Body of pancreas (tissue), 4 donors: Measurements from ENCODE around the gene FKBP10. TPM values are rescaled to one million over a fixed set of nuclear protein-coding genes. Genes with fewer than 3 reads are reported as not detected.
A peak's percentile ranks its signal among the peaks of the same experiment; 100 is the strongest.

Experiments
- ATAC-seq: fragments of 150-250 bp; one replicate; pipeline ENCODE4 v1.9.1; 2016
- DNase-seq, 4 donors: peaks; one replicate each; pipeline ENCODE4 v3.0.0-alpha.2; 2019
- H3K27ac ChIP-seq, 4 donors: fragments of 200-600 bp; sonication (generic); 1 replicate in 3 of 4; 2 replicates in 1 of 4; pipeline versions ENCODE4 v1.5.1 to v1.6.1; 2016 to 2019; ENCODE audit warnings: mild to moderate bottlenecking in 1 of 4, mixed read lengths in 1 of 4, moderate library complexity in 1 of 4
- H3K27me3 ChIP-seq, 2 donors: fragments of 200-600 bp; sonication (generic); one replicate each; pipeline ENCODE4 v1.6.0; 2016; ENCODE audit warnings: mild to moderate bottlenecking in 1 of 2
- H3K36me3 ChIP-seq, 2 donors: fragments of 200-600 bp; sonication (generic); replicated peaks in 1 of 2; 2 replicates each; pipeline ENCODE4 v1.5.1; 2016; ENCODE audit warnings: low read depth in 2 of 2; ENCODE audit not compliant: insufficient read depth in 1 of 2
- H3K4me1 ChIP-seq: fragments of 200-600 bp; sonication (generic); one replicate; pipeline ENCODE4 v1.6.0; 2016
- H3K4me3 ChIP-seq, 2 donors: fragments of 200-600 bp; sonication (generic); 1 replicate in 1 of 2; 2 replicates in 1 of 2; pipeline ENCODE4 v1.5.1; 2016 to 2019
- H3K9me3 ChIP-seq, 3 donors: fragments of 200-600 bp; sonication (generic); 1 replicate in 2 of 3; 2 replicates in 1 of 3; pipeline ENCODE4 v1.5.1; 2016
- POLR2A ChIP-seq, 3 donors: fragments of 450-650 bp; IDR thresholded peaks; one replicate each; pipeline ENCODE4 v1.6.1; 2016; ENCODE audit warnings: antibody characterized with exemption in 3 of 3, mild to moderate bottlenecking in 2 of 3
- WGBS, 2 donors: methylation state at CpG; one replicate each; pipeline ENCODE4 v1.1.5; 2017; 5-methylcytosine and 5-hydroxymethylcytosine counted together
- intact Hi-C: fragments of 100-400 bp; cut with DNase I; formaldehyde crosslinking; loops from one replicate; pipeline ENCODE4 v1.15.1; 2023
- total RNA-seq, 2 donors: library from RNA; depleted of rRNA; stranded (reverse); fragments of >200 nt; gene quantifications; one replicate each; pipeline ENCODE4 v1.1.0, GENCODE V29; 2016
- TF ChIP-seq, protein P1 (sequence below), 7 experiments: fragments of 450-650 bp in 4 of 7; fragments of 200-600 bp in 3 of 7; sonication (generic) in 3 of 7; IDR thresholded peaks; one replicate each; pipeline ENCODE4 v1.5.1; 2016 to 2019; ENCODE audit warnings: antibody characterized with exemption in 7 of 7

The FKBP10 gene, protein sequence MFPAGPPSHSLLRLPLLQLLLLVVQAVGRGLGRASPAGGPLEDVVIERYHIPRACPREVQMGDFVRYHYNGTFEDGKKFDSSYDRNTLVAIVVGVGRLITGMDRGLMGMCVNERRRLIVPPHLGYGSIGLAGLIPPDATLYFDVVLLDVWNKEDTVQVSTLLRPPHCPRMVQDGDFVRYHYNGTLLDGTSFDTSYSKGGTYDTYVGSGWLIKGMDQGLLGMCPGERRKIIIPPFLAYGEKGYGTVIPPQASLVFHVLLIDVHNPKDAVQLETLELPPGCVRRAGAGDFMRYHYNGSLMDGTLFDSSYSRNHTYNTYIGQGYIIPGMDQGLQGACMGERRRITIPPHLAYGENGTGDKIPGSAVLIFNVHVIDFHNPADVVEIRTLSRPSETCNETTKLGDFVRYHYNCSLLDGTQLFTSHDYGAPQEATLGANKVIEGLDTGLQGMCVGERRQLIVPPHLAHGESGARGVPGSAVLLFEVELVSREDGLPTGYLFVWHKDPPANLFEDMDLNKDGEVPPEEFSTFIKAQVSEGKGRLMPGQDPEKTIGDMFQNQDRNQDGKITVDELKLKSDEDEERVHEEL
- total RNA-seq = 10 to 100 TPM; 22.3 to 33.6 TPM

GRCh38 chr17:41812381-41813151, at the start of gene FKBP10:
Gene FKBP10 (plus strand): TSS chr17:41813004. CDS start chr17:41813035, 31 bp downstream.
- Histone ChIP-seq H3K4me1 (peaks cover 37% of the 10 kb centered on the region), H3K27ac (peak within 1 kb of the TSS; percentile 53 to 80 (median 76)), H3K9me3 (no peaks in the 10 kb centered on the region), H3K36me3 (no peaks in the 10 kb centered on the region), H3K27me3 (no peaks in the 10 kb centered on the region), H3K4me3 (peak within 1 kb of the TSS; percentile 13 to 49)
- peak; percentile 43 to 73 (median 62) for DNase-seq
- ATAC-seq = peak; percentile 22
- intact Hi-C loops = no loop called here
- TF ChIP-seq, protein P1, sequence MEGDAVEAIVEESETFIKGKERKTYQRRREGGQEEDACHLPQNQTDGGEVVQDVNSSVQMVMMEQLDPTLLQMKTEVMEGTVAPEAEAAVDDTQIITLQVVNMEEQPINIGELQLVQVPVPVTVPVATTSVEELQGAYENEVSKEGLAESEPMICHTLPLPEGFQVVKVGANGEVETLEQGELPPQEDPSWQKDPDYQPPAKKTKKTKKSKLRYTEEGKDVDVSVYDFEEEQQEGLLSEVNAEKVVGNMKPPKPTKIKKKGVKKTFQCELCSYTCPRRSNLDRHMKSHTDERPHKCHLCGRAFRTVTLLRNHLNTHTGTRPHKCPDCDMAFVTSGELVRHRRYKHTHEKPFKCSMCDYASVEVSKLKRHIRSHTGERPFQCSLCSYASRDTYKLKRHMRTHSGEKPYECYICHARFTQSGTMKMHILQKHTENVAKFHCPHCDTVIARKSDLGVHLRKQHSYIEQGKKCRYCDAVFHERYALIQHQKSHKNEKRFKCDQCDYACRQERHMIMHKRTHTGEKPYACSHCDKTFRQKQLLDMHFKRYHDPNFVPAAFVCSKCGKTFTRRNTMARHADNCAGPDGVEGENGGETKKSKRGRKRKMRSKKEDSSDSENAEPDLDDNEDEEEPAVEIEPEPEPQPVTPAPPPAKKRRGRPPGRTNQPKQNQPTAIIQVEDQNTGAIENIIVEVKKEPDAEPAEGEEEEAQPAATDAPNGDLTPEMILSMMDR (IDR thresholded peaks at IDR 0.05) = no peak
- no peak for TF ChIP-seq POLR2A (IDR thresholded peaks at IDR 0.05)
- 2 to 6% methylated on average over 17 to 35 of the region's 35 CpGs for WGBS, 2 donors

GRCh38 chr17:41763327-41763726, 49.5 kb upstream of the FKBP10 start:
- no peak for ATAC-seq
- 94 to 95% methylated on average over 2 to 8 of the region's 8 CpGs for WGBS, 2 donors
- H3K36me3 ChIP-seq = peaks cover 47 to 56% of the 10 kb centered on the region in 2 donors

GRCh38 chr17:41766135-41766534, 46.7 kb upstream of the FKBP10 start:
- no peak for TF ChIP-seq POLR2A (IDR thresholded peaks at IDR 0.05)
- TF ChIP-seq, protein P1 (IDR thresholded peaks at IDR 0.05) = no peak
- H3K36me3 ChIP-seq = peaks cover 56 to 58% of the 10 kb centered on the region in 2 donors
- no peaks in the 10 kb centered on the region for H3K27me3 ChIP-seq
- no peak overlapping the region for H3K27ac ChIP-seq
- ATAC-seq (no peak), DNase-seq (no peak)
- H3K9me3 ChIP-seq = no peaks in the 10 kb centered on the region
- intact Hi-C loops = no loop called here
- no peaks in the 10 kb centered on the region for H3K4me1 ChIP-seq
- no peak overlapping the region for H3K4me3 ChIP-seq

More at GRCh38 chr17:41763327-41763726, 49.5 kb upstream of the FKBP10 start:
- Histone ChIP-seq H3K4me1 (no peaks in the 10 kb centered on the region), H3K4me3 (no peak overlapping the region), H3K9me3 (no peaks in the 10 kb centered on the region), H3K27ac (no peak overlapping the region), H3K27me3 (no peaks in the 10 kb centered on the region)
- TF ChIP-seq, protein P1 (IDR thresholded peaks at IDR 0.05) = no peak
- TF ChIP-seq POLR2A (IDR thresholded peaks at IDR 0.05) = no peak
- DNase-seq = no peak
- intact Hi-C loops = no loop called here

DNA sequence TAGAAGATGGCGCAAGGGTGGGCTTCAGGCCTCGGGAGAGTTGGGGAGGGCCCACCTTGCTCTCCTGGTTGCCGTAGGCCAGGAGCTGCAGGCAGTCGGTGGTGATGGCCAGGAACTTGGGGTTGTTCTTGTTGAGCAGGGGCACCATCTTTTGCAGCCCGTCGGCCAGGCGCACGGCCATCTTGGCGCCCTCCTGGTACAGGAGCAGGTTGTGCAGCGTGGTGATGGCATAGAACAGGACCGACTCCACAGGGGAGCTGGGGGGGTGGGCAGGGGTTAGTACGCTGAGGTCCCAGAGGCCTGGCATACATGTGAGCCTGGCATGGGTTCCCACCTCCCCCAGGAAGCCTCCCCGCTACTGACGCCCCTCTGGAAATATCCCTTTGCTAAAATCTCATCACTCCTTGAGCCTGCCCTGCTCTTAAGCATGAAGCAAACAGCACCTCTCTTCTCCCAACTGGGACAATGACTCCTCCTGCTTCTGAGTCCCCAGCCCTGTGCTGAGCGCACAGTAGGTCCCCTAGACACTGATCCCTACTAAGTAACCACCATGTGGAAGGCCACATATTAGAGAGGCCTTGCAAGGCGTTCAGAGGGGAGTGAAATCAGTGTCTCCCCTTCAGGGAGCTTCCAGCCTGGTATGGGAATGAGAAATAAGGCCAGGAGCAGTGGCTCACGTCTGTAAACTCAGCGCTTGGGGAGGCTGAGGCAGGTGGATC, 45.3 kb upstream of the FKBP10 start:
- no peak overlapping the region for H3K4me3 ChIP-seq
- no peak overlapping the region for H3K27ac ChIP-seq
- no peaks in the 10 kb centered on the region for H3K27me3 ChIP-seq
- H3K9me3 ChIP-seq = no peaks in the 10 kb centered on the region
- DNase-seq = no peak
- H3K4me1 ChIP-seq = peaks cover 9% of the 10 kb centered on the region
- intact Hi-C loops = no loop called here
- no peak for ATAC-seq
- 83 to 92% methylated on average over 5 to 18 of the region's 18 CpGs for WGBS, 2 donors
- TF ChIP-seq, protein P1 (IDR thresholded peaks at IDR 0.05) = no peak
- TF ChIP-seq POLR2A (IDR thresholded peaks at IDR 0.05) = no peak
- peaks cover 53 to 58% of the 10 kb centered on the region in 2 donors for H3K36me3 ChIP-seq
